Endothelial cell of umbilical vein (primary cell): ENCODE data around the gene SRBD1.

Experiments
- CTCF ChIP-seq, 2 donors: IDR thresholded peaks; 1 replicate in 1 of 2; 2 replicates in 1 of 2; pipeline ENCODE4 v1.5.1; 2011; ENCODE audit warnings: low read length in 2 of 2, mild to moderate bottlenecking in 2 of 2, moderate library complexity in 2 of 2, control low read depth in 1 of 2, inconsistent platforms in 1 of 2, low read depth in 1 of 2; ENCODE audit not compliant: insufficient read depth in 1 of 2; ENCODE audit errors: extremely low read depth in 1 of 2
- EZH2 ChIP-seq: IDR thresholded peaks from 2 replicates; pipeline ENCODE4 v1.6.1; 2012; ENCODE audit warnings: borderline replicate concordance, low read depth, mild to moderate bottlenecking, moderate library complexity, low read length, inconsistent platforms; ENCODE audit not compliant: severe bottlenecking
- POLR2AphosphoS5 ChIP-seq: IDR thresholded peaks from 2 replicates; pipeline ENCODE4 v1.6.1; 2012; ENCODE audit warnings: low read depth, mild to moderate bottlenecking, control low read depth, low read length, moderate library complexity; ENCODE audit not compliant: insufficient read depth

DNA sequence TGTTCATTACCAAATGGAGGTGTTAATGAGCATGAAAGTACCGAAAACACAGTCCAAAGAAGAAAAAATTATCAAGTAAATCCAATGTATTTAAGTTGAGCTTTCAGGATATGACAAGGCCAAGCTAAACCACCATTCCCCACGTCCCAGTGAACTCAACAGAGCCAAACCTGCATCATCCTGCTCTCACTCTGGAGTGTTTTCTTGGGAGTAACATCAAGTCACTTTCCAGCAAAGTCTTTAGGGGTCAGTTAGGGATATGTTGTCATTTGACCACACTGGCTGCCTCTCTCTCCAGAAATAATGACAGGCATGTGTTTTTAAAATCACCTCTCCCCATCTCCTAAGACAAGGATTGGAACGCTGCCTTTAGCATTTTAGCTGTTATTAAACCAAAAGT, 140.5 kb downstream of the SRBD1 start:
- TF ChIP-seq CTCF (IDR thresholded peaks at IDR 0.05; ENCODE audit: extremely low read depth in 1 of 2, insufficient read depth in 1 of 2, low read depth in 1 of 2, low read length in 2 of 2) (no peak), POLR2AphosphoS5 (no peak), EZH2 (no peak)
